BJ (cell line): ENCODE data around the gene SLC13A3. TPM values are rescaled to one million over a fixed set of nuclear protein-coding genes. Genes with fewer than 3 reads are reported as not detected.

Source experiments
- CTCF ChIA-PET: fragments of 350-600 bp; formaldehyde crosslinking; extraction: SDS; loops from one replicate; lab custom pipeline; 2021; ENCODE audit warnings: antibody characterized with exemption, inconsistent platforms; lab: Yijun Ruan, JAX
- POLR2A ChIA-PET: fragments of 300-600 bp; sonication (Branson Sonifier 250); formaldehyde crosslinking; extraction: SDS; loops from one replicate; lab custom pipeline; 2021; ENCODE audit warnings: antibody characterized with exemption; lab: Charles Lee
- DNase-seq: peaks from one replicate; pipeline ENCODE4 v3.0.0-alpha.2; 2011; ENCODE audit warnings: low read depth
- H3K27me3 ChIP-seq: 2 replicates; pipeline ENCODE4 v1.6.0; 2011; ENCODE audit warnings: low read length; ENCODE audit not compliant: control insufficient read depth, insufficient read depth
- H3K36me3 ChIP-seq: 2 replicates; pipeline ENCODE4 v1.5.1; 2011; ENCODE audit warnings: low read length; ENCODE audit not compliant: control insufficient read depth, insufficient read depth
- H3K4me3 ChIP-seq: 2 replicates; pipeline ENCODE4 v1.5.1; 2011; ENCODE audit warnings: low read depth, mild to moderate bottlenecking, control low read depth, low read length
- CTCF ChIP-seq: IDR thresholded peaks from 2 replicates; pipeline ENCODE4 v1.5.1; 2011; ENCODE audit warnings: low read depth, mild to moderate bottlenecking, control low read depth, inconsistent platforms, low read length, moderate library complexity; ENCODE audit not compliant: insufficient read depth
- polyA plus RNA-seq: library from polyadenylated mRNA; depleted of rRNA; stranded (reverse); fragments of >200 nt; gene quantifications from 2 replicates; pipeline ENCODE4 v1.2.3, GENCODE V29; 2011

The SLC13A3 gene
- polyA plus RNA-seq, 1 experiment, result 3.5 TPM

GRCh38 chr20:46570956-46571355 is 80.3 kb downstream of the SLC13A3 start:
- H3K36me3 ChIP-seq, result no peaks in the 10 kb centered on the region
- H3K27me3 ChIP-seq, result no peaks in the 10 kb centered on the region
- no peak for DNase-seq
- no peak for TF ChIP-seq CTCF
- CTCF ChIA-PET, result no interaction called here
- POLR2A ChIA-PET, result no interaction called here
- H3K4me3 ChIP-seq, result no peak overlapping the region

- ChIA-PET POLR2A (no interaction called here), CTCF (no interaction called here)
- Histone ChIP-seq H3K27me3 (no peaks in the 10 kb centered on the region), H3K36me3 (no peaks in the 10 kb centered on the region), H3K4me3 (no peak overlapping the region)
- no peak for TF ChIP-seq CTCF
- DNase-seq, result no peak
These were observed 81.3 kb downstream of the SLC13A3 start for GRCh38 chr20:46569961-46570360.

- POLR2A ChIA-PET, result no interaction called here
- CTCF ChIA-PET, result interaction anchor here (0.6 to 1.5 kb wide), 3 partner anchors 8 to 34 kb away, joined by 3 to 9 read pairs (median 5); no protein-coding TSS in a partner anchor
- no peak overlapping the region for H3K4me3 ChIP-seq
- TF ChIP-seq CTCF, result no peak
- H3K36me3 ChIP-seq, result no peaks in the 10 kb centered on the region
- H3K27me3 ChIP-seq, result no peaks in the 10 kb centered on the region
- DNase-seq, result no peak
These were observed 82.6 kb downstream of the SLC13A3 start for GRCh38 chr20:46568570-46569129.

- ChIA-PET CTCF (no interaction called here), POLR2A (no interaction called here)
- H3K27me3 ChIP-seq, result no peaks in the 10 kb centered on the region
- no peak for DNase-seq
- no peak for TF ChIP-seq CTCF
- no peak overlapping the region for H3K4me3 ChIP-seq
- H3K36me3 ChIP-seq, result no peaks in the 10 kb centered on the region
These were observed 85.1 kb downstream of the SLC13A3 start for GRCh38 chr20:46566125-46566524.

- ChIA-PET POLR2A (no interaction called here), CTCF (interaction anchor here (0.6 to 1.2 kb wide), 3 partner anchors 10 to 94 kb away, joined by 3 read pairs; no protein-coding TSS in a partner anchor)
- no peaks in the 10 kb centered on the region for H3K36me3 ChIP-seq
- H3K4me3 ChIP-seq, result no peak overlapping the region
- no peak for TF ChIP-seq CTCF
- no peaks in the 10 kb centered on the region for H3K27me3 ChIP-seq
- no peak for DNase-seq
These were observed 86.9 kb downstream of the SLC13A3 start for GRCh38 chr20:46564241-46564957.
